DMS153 treated with DMSO at 0.1 percent for 48 hours (cell line): ENCODE results near the gene PPL.
A peak's percentile ranks its signal among the peaks of the same experiment; 100 is the strongest.

Experiments
- DNase-seq: peaks from one replicate; lab custom pipeline; 2025; ENCODE audit not compliant: unreplicated experiment; lab: John Stamatoyannopoulos, UW

The PPL gene

GRCh38 chr16:4868535-4868934 lies 68.4 kb downstream of the PPL start:
- no peak for DNase-seq

- no peak for DNase-seq
Measured at GRCh38 chr16:4868026-4868425, 68.9 kb downstream of the PPL start.

- no peak for DNase-seq
Measured at GRCh38 chr16:4866586-4866985, 70.4 kb downstream of the PPL start.

- no peak for DNase-seq
Measured at GRCh38 chr16:4865231-4865860, 71.6 kb downstream of the PPL start.

GRCh38 chr16:4864728-4865127 lies 72.2 kb downstream of the PPL start:
- no peak for DNase-seq

- DNase-seq, result no peak
Measured at GRCh38 chr16:4862639-4863038, 74.3 kb downstream of the PPL start.

- no peak for DNase-seq
Measured at GRCh38 chr16:4860727-4861342, 76.1 kb downstream of the PPL start.

GRCh38 chr16:4859900-4860255 lies 77.1 kb downstream of the PPL start:
- DNase-seq, result no peak

- no peak for DNase-seq
Measured at GRCh38 chr16:4859190-4859899, 77.6 kb downstream of the PPL start.

GRCh38 chr16:4855804-4856203 lies 81.1 kb downstream of the PPL start:
- DNase-seq, result no peak

GRCh38 chr16:4855371-4855770 lies 81.6 kb downstream of the PPL start:
- DNase-seq, result no peak

GRCh38 chr16:4852221-4852872 lies 84.6 kb downstream of the PPL start:
- DNase-seq, result no peak

GRCh38 chr16:4850211-4850610 lies 86.7 kb downstream of the PPL start:
- DNase-seq, result no peak

- DNase-seq, result no peak
Measured at GRCh38 chr16:4847774-4848587, 89.0 kb downstream of the PPL start.

- peak; percentile 95 for DNase-seq
Measured at GRCh38 chr16:4846901-4847773, 89.8 kb downstream of the PPL start, which contains the start of the genes GLYR1 and UBN1. GLYR1 (minus strand) TSS chr16:4847288; CDS start chr16:4847265, 23 bp downstream. UBN1 (plus strand) TSS chr16:4847481; CDS start chr16:4852918, 5,437 bp downstream.

GRCh38 chr16:4846503-4846900 lies 90.4 kb downstream of the PPL start:
- no peak for DNase-seq

- DNase-seq, result no peak
Measured at GRCh38 chr16:4840984-4841383, 96.0 kb downstream of the PPL start.

- DNase-seq, result no peak
Measured at GRCh38 chr16:4839942-4840341, 97.0 kb downstream of the PPL start.

- DNase-seq, result no peak
Measured at GRCh38 chr16:4837733-4838501, 99.0 kb downstream of the PPL start.
